Effector CD4-positive, alpha-beta T cell (primary cell): ENCODE results near the gene PPP2R2D.
"Not testable (repeated sequence)": the region's sequence is repeated elsewhere in the genome, so short reads cannot be mapped to it uniquely, and the experiment has no call there.

Experiments
- DNase-seq: peaks from one replicate; pipeline ENCODE4 v3.0.0-alpha.2; 2020

The PPP2R2D gene

GRCh38 chr10:131979336-131979735 lies 78.5 kb downstream of the PPP2R2D start:
- no peak for DNase-seq

GRCh38 chr10:131979821-131980270 lies 79.0 kb downstream of the PPP2R2D start:
- DNase-seq = no peak

- no peak for DNase-seq
Measured at GRCh38 chr10:131980321-131980720, 79.5 kb downstream of the PPP2R2D start.

- no peak for DNase-seq
Measured at GRCh38 chr10:131980761-131981428, 80.1 kb downstream of the PPP2R2D start.

- peak; percentile 91 for DNase-seq
Measured at GRCh38 chr10:131981429-131982184, 80.8 kb downstream of the PPP2R2D start, which contains the start of gene BNIP3. BNIP3 (minus strand) TSS chr10:131981923; CDS start chr10:131981806, 117 bp downstream.

- no peak for DNase-seq
Measured at GRCh38 chr10:131982185-131982756, 81.5 kb downstream of the PPP2R2D start.

- no peak for DNase-seq
Measured at GRCh38 chr10:131982796-131983195, 82.0 kb downstream of the PPP2R2D start.

- DNase-seq = no peak
Measured at GRCh38 chr10:131983780-131984179, 83.0 kb downstream of the PPP2R2D start.

- DNase-seq = not testable (repeated sequence)
Measured at GRCh38 chr10:131986851-131987250, 86.0 kb downstream of the PPP2R2D start.

- DNase-seq = not testable (repeated sequence)
Measured at GRCh38 chr10:131987301-131987700, 86.5 kb downstream of the PPP2R2D start.

GRCh38 chr10:131987786-131988185 lies 87.0 kb downstream of the PPP2R2D start:
- not testable (repeated sequence) for DNase-seq

- DNase-seq = no peak
Measured at GRCh38 chr10:131991726-131992125, 90.9 kb downstream of the PPP2R2D start.

- DNase-seq = no peak
Measured at GRCh38 chr10:131993275-131993674, 92.5 kb downstream of the PPP2R2D start.

GRCh38 chr10:131994435-131994834 lies 93.6 kb downstream of the PPP2R2D start:
- no peak for DNase-seq

- no peak for DNase-seq
Measured at GRCh38 chr10:131996466-131997365, 95.9 kb downstream of the PPP2R2D start.

- DNase-seq = no peak
Measured at GRCh38 chr10:131997366-131998049, 96.7 kb downstream of the PPP2R2D start.

GRCh38 chr10:131998050-131998844 lies 97.4 kb downstream of the PPP2R2D start:
- no peak for DNase-seq

GRCh38 chr10:131998845-131999681 lies 98.3 kb downstream of the PPP2R2D start:
- no peak for DNase-seq

- DNase-seq = no peak
Measured at GRCh38 chr10:132001238-132001972, 100.6 kb downstream of the PPP2R2D start.
